ENCODE measurements around the gene TRIM34.
"Not testable (repeated sequence)": the region's sequence is repeated elsewhere in the genome, so short reads cannot be mapped to it uniquely, and the experiment has no call there.

DNA sequence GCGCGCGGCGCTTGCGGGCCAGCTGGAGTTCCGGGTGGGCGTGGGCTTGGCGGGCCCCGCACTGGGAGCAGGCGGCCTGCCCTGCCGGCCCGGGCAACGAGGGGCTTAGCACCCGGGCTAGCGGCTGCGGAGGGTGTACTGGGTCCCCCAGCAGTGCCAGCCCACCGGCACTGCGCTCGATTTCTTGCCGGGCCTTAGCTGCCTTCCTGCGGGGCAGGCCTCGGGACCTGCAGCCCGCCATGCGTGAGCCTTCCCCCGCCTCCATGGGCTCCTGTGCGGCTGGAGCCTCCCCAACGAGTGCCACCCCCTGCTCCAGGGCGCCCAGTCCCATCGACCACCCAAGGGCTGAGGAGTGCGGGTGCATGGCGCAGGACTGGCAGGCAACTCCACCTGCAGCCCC, 34.9 kb upstream of the TRIM34 start:
- TF ChIP-seq, protein P1, sequence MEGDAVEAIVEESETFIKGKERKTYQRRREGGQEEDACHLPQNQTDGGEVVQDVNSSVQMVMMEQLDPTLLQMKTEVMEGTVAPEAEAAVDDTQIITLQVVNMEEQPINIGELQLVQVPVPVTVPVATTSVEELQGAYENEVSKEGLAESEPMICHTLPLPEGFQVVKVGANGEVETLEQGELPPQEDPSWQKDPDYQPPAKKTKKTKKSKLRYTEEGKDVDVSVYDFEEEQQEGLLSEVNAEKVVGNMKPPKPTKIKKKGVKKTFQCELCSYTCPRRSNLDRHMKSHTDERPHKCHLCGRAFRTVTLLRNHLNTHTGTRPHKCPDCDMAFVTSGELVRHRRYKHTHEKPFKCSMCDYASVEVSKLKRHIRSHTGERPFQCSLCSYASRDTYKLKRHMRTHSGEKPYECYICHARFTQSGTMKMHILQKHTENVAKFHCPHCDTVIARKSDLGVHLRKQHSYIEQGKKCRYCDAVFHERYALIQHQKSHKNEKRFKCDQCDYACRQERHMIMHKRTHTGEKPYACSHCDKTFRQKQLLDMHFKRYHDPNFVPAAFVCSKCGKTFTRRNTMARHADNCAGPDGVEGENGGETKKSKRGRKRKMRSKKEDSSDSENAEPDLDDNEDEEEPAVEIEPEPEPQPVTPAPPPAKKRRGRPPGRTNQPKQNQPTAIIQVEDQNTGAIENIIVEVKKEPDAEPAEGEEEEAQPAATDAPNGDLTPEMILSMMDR (IDR thresholded peaks at IDR 0.05), result not testable (repeated sequence)
- TF ChIP-seq POLR2AphosphoS5 (IDR thresholded peaks at IDR 0.05), result not testable (repeated sequence)

All from sigmoid colon (tissue), 4 donors.